Kidney (tissue), 14 donors: ENCODE results near the gene SLC26A1. TPM values are rescaled to one million over a fixed set of nuclear protein-coding genes. Genes with fewer than 3 reads are reported as not detected.

Experiments
- DNase-seq, 5 donors: peaks; one replicate each; pipeline ENCODE4 v3.0.0-alpha.2; 2013 to 2020
- FAIRE-seq: peaks from 2 replicates; lab custom pipeline; 2012; peaks lifted over from hg19 to GRCh38; lab: Jason Lieb, UNC
- H3K27ac ChIP-seq, 2 donors: one replicate each; pipeline ENCODE4 v1.7.0; 2013; ENCODE audit warnings: low read depth in 2 of 2, low read length in 2 of 2, inconsistent platforms in 1 of 2
- H3K27me3 ChIP-seq: one replicate; pipeline ENCODE4 v1.7.1; 2013; ENCODE audit warnings: low read length, inconsistent platforms; ENCODE audit not compliant: control insufficient read depth, insufficient read depth
- H3K36me3 ChIP-seq, 3 donors: one replicate each; pipeline versions ENCODE4 v1.7.0 to v1.7.1; 2013; ENCODE audit warnings: low read length in 3 of 3, control low read depth in 1 of 3, inconsistent platforms in 1 of 3; ENCODE audit not compliant: insufficient read depth in 3 of 3, control insufficient read depth in 2 of 3
- H3K4me1 ChIP-seq, 3 donors: one replicate each; pipeline versions ENCODE4 v1.7.0 to v1.7.1; 2013; ENCODE audit warnings: low read length in 3 of 3, inconsistent platforms in 1 of 3, low read depth in 1 of 3; ENCODE audit not compliant: control insufficient read depth in 2 of 3, insufficient read depth in 2 of 3
- H3K4me3 ChIP-seq, 3 donors: one replicate each; pipeline versions ENCODE4 v1.7.0 to v1.8.1; 2013; ENCODE audit warnings: low read length in 3 of 3, control low read depth in 1 of 3, inconsistent platforms in 1 of 3
- H3K9ac ChIP-seq, 3 donors: one replicate each; pipeline versions ENCODE4 v1.7.0 to v1.7.1; 2013; ENCODE audit warnings: low read length in 3 of 3, control low read depth in 1 of 3, inconsistent platforms in 1 of 3
- H3K9me3 ChIP-seq, 3 donors: one replicate each; pipeline versions ENCODE4 v1.7.0 to v1.7.1; 2013; ENCODE audit warnings: low read length in 3 of 3, control low read depth in 1 of 3, inconsistent platforms in 1 of 3; ENCODE audit not compliant: control insufficient read depth in 2 of 3, insufficient read depth in 1 of 3
- CTCF ChIP-seq: IDR thresholded peaks from 3 replicates; pipeline ENCODE4 v1.5.1; 2012; ENCODE audit warnings: mild to moderate bottlenecking, moderate library complexity, borderline replicate concordance; ENCODE audit not compliant: insufficient read depth; ENCODE audit errors: extremely low read depth
- intact Hi-C: fragments of 100-400 bp; cut with DNase I; formaldehyde crosslinking; loops from one replicate; pipeline ENCODE4 v1.11.1; 2022
- polyA plus RNA-seq: library from polyadenylated mRNA; stranded (reverse); fragments of 350-450 nt; fragmentation: Illumina TruSeq; extraction: RNeasy Lipid Tissue Mini Kit (QIAGEN cat#74804); gene quantifications from one replicate; pipeline ENCODE4 v1.2.3, GENCODE V29; 2014; ENCODE audit warnings: low read depth, low replicate concordance; ENCODE audit not compliant: insufficient read depth
- total RNA-seq: library from RNA; stranded (reverse); fragmentation: NEBNext Ultra II Directional; extraction: Animal tissue kit (Norgen Biotek cat#: 25700); gene quantifications from one replicate; pipeline ENCODE4 v1.2.1, GENCODE V29; 2021
- donor health status: control.
- donor health status: control.
- donor health status: control.
- donor health status: control.
- donor health status: control.
- donor health status: DM: yes; HTN: yes; CAD: no.
- donor health status: Normal renal cell carcinoma (clear cell type).

SLC26A1 gene
- total and polyA plus RNA-seq, 2 donors from 2014 or later, result 2.9 to 10.2 TPM

DNA sequence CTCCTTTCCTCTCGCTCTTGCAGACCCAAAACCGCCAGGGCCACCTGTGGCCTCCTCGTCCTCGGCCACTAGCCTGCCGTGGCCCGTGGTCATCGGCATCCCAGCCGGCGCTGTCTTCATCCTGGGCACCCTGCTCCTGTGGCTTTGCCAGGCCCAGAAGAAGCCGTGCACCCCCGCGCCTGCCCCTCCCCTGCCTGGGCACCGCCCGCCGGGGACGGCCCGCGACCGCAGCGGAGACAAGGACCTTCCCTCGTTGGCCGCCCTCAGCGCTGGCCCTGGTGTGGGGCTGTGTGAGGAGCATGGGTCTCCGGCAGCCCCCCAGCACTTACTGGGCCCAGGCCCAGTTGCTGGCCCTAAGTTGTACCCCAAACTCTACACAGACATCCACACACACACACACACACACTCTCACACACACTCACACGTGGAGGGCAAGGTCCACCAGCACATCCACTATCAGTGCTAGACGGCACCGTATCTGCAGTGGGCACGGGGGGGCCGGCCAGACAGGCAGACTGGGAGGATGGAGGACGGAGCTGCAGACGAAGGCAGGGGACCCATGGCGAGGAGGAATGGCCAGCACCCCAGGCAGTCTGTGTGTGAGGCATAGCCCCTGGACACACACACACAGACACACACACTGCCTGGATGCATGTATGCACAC is 31.8 kb upstream of the SLC26A1 start:
- DNase-seq (no peak), FAIRE-seq (no peak)

DNA sequence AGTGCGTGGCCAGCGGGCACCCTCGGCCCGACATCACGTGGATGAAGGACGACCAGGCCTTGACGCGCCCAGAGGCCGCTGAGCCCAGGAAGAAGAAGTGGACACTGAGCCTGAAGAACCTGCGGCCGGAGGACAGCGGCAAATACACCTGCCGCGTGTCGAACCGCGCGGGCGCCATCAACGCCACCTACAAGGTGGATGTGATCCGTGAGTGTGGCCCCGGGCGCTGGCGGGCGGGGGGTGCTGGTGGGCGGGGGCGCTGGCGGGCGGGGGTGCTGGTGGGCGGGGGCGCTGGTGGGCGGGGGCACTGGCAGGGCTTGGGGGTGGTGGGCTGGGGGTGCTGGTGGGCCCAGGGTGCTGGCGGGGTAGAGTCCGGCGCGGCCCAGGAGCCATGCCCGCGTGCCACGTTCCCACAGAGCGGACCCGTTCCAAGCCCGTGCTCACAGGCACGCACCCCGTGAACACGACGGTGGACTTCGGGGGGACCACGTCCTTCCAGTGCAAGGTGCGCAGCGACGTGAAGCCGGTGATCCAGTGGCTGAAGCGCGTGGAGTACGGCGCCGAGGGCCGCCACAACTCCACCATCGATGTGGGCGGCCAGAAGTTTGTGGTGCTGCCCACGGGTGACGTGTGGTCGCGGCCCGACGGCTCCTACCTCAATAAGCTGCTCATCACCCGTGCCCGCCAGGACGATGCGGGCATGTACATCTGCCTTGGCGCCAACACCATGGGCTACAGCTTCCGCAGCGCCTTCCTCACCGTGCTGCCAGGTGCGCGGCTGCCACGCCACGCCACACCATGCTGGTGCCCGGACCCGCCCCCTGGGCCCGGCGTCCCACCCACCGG is 30.9 kb upstream of the SLC26A1 start:
- FAIRE-seq, result no peak
- no peak overlapping the region for H3K27ac ChIP-seq
- no peak overlapping the region for H3K9ac ChIP-seq

More for the DNA sequence above, 31.8 kb upstream of the SLC26A1 start:
- H3K27ac ChIP-seq, result no peak overlapping the region
- no peak for TF ChIP-seq CTCF
- no peaks in the 10 kb centered on the region for H3K27me3 ChIP-seq
- no peaks in the 10 kb centered on the region for H3K9me3 ChIP-seq
- H3K4me3 ChIP-seq, result no peak overlapping the region
- H3K9ac ChIP-seq, result no peak overlapping the region
- peaks cover 0 to 4% (median 0%) of the 10 kb centered on the region in 3 donors for H3K4me1 ChIP-seq
- intact Hi-C loops, result no loop called here
- peaks cover 9 to 10% (median 9%) of the 10 kb centered on the region in 3 donors for H3K36me3 ChIP-seq

GRCh38 chr4:1023075-1023640 is 30.0 kb upstream of the SLC26A1 start:
- no peak for TF ChIP-seq CTCF
- Histone ChIP-seq H3K27me3 (no peaks in the 10 kb centered on the region), H3K9me3 (no peaks in the 10 kb centered on the region), H3K4me3 (no peak overlapping the region), H3K27ac (no peak overlapping the region), H3K36me3 (peaks cover 9 to 10% (median 9%) of the 10 kb centered on the region in 3 donors), H3K4me1 (peaks cover 0 to 4% (median 0%) of the 10 kb centered on the region in 3 donors), H3K9ac (no peak overlapping the region)
- intact Hi-C loops, result no loop called here
- no peak for FAIRE-seq
- no peak for DNase-seq

More for the DNA sequence above, 30.9 kb upstream of the SLC26A1 start:
- intact Hi-C loops, result no loop called here
- no peaks in the 10 kb centered on the region for H3K9me3 ChIP-seq
- TF ChIP-seq CTCF, result no peak
- H3K4me1 ChIP-seq, result peaks cover 0 to 4% (median 0%) of the 10 kb centered on the region in 3 donors
- DNase-seq, result no peak
- H3K36me3 ChIP-seq, result peaks cover 9 to 10% (median 9%) of the 10 kb centered on the region in 3 donors
- H3K4me3 ChIP-seq, result no peak overlapping the region
- H3K27me3 ChIP-seq, result no peaks in the 10 kb centered on the region
